ENCODE results near the gene RNF166.

DNA sequence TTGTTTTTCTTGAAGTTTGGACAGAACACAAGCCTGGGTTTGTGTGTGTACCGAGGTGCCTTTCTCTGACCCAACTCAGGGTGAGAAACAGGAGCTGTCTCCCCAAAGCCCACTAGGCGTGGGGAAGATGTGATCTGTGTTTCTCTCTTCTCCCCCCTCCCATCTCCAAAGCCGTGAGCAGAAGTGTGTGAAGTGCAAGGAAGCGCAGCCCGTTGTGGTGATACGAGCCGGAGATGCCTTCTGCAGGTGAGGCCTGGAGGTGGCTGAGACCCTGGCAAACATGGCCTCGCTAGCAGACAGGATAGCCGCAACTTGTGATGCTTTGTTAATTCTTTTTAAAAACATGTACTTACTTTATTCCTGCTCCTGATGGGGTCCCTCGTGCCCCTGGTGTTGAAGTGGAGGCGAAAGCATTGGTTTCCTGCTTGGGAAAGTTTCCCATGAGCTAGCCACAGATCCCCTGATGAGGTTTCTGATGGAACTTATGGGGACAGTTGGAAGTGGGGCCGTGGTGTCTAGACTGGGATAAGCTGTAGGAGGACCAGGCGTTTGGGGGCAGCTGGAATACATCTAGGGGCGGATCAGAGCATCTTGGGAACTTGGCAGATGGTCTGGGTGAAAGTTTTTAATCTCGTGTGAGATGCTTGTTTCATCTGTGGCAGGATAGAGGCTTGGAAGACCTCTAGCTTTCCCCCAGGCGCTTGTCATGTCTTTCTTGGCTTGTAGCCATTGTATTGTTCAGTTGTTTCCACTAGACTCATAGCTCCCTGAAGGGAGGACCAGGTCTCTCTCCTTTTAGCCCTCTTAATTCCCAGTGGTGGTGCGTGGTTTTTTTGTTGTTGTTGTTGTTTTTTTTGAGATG, 988 bp upstream of the RNF166 start:
- TF ChIP-seq, protein P1, sequence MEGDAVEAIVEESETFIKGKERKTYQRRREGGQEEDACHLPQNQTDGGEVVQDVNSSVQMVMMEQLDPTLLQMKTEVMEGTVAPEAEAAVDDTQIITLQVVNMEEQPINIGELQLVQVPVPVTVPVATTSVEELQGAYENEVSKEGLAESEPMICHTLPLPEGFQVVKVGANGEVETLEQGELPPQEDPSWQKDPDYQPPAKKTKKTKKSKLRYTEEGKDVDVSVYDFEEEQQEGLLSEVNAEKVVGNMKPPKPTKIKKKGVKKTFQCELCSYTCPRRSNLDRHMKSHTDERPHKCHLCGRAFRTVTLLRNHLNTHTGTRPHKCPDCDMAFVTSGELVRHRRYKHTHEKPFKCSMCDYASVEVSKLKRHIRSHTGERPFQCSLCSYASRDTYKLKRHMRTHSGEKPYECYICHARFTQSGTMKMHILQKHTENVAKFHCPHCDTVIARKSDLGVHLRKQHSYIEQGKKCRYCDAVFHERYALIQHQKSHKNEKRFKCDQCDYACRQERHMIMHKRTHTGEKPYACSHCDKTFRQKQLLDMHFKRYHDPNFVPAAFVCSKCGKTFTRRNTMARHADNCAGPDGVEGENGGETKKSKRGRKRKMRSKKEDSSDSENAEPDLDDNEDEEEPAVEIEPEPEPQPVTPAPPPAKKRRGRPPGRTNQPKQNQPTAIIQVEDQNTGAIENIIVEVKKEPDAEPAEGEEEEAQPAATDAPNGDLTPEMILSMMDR (IDR thresholded peaks at IDR 0.05), result no peak
- no peak for TF ChIP-seq EP300 (IDR thresholded peaks at IDR 0.05)
- no peak for TF ChIP-seq POLR2A (IDR thresholded peaks at IDR 0.05)
